Liver (tissue), 3 donors: Measurements from ENCODE around the gene HDAC10.

Experiments
- CTCF ChIP-seq: fragments of 150-350 bp; IDR thresholded peaks from 2 replicates; pipeline ENCODE4 v1.5.1; 2017; ENCODE audit warnings: improper control_type of control experiment, low read depth, low read length; ENCODE audit not compliant: missing input control
- HNF4A ChIP-seq, 2 donors: conservative IDR thresholded peaks; 2 replicates each; pipeline ENCODE4 v1.6.1; 2016; ENCODE audit warnings: antibody characterized with exemption in 2 of 2, mild to moderate bottlenecking in 2 of 2
- HNF4G ChIP-seq: IDR thresholded peaks from 2 replicates; pipeline ENCODE4 v1.6.1; 2016; ENCODE audit warnings: antibody characterized with exemption
- JUND ChIP-seq, 2 donors: IDR thresholded peaks; 2 replicates each; pipeline ENCODE4 v1.6.1; 2016; ENCODE audit warnings: antibody characterized with exemption in 2 of 2
- RAD21 ChIP-seq, 2 donors: IDR thresholded peaks; 2 replicates each; pipeline ENCODE4 v1.6.1; 2016; ENCODE audit warnings: antibody characterized with exemption in 2 of 2, mild to moderate bottlenecking in 2 of 2
- SP1 ChIP-seq: IDR thresholded peaks from 2 replicates; pipeline ENCODE4 v1.6.1; 2018; ENCODE audit warnings: antibody characterized with exemption, mild to moderate bottlenecking
- TAF1 ChIP-seq: conservative IDR thresholded peaks from 2 replicates; pipeline ENCODE4 v1.6.1; 2016; ENCODE audit warnings: antibody characterized with exemption, mild to moderate bottlenecking
- TF ChIP-seq, protein P1 (sequence below): IDR thresholded peaks from 2 replicates; pipeline ENCODE4 v1.6.1; 2016; ENCODE audit warnings: antibody characterized with exemption, mild to moderate bottlenecking
- TF ChIP-seq, protein P2 (sequence below): IDR thresholded peaks from 2 replicates; pipeline ENCODE4 v1.6.1; 2016; ENCODE audit warnings: antibody characterized with exemption
- donor health status: healthy.
- donor health status: healthy.

- no peak for TF ChIP-seq CTCF
- TF ChIP-seq RAD21 (IDR thresholded peaks at IDR 0.05), result no peak
- TF ChIP-seq, protein P1, sequence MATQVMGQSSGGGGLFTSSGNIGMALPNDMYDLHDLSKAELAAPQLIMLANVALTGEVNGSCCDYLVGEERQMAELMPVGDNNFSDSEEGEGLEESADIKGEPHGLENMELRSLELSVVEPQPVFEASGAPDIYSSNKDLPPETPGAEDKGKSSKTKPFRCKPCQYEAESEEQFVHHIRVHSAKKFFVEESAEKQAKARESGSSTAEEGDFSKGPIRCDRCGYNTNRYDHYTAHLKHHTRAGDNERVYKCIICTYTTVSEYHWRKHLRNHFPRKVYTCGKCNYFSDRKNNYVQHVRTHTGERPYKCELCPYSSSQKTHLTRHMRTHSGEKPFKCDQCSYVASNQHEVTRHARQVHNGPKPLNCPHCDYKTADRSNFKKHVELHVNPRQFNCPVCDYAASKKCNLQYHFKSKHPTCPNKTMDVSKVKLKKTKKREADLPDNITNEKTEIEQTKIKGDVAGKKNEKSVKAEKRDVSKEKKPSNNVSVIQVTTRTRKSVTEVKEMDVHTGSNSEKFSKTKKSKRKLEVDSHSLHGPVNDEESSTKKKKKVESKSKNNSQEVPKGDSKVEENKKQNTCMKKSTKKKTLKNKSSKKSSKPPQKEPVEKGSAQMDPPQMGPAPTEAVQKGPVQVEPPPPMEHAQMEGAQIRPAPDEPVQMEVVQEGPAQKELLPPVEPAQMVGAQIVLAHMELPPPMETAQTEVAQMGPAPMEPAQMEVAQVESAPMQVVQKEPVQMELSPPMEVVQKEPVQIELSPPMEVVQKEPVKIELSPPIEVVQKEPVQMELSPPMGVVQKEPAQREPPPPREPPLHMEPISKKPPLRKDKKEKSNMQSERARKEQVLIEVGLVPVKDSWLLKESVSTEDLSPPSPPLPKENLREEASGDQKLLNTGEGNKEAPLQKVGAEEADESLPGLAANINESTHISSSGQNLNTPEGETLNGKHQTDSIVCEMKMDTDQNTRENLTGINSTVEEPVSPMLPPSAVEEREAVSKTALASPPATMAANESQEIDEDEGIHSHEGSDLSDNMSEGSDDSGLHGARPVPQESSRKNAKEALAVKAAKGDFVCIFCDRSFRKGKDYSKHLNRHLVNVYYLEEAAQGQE, result no peak
- TF ChIP-seq SP1, result no peak
- TF ChIP-seq, protein P2, sequence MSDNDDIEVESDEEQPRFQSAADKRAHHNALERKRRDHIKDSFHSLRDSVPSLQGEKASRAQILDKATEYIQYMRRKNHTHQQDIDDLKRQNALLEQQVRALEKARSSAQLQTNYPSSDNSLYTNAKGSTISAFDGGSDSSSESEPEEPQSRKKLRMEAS, result no peak
- TF ChIP-seq TAF1, result no peak
- no peak for TF ChIP-seq HNF4G
- no peak for TF ChIP-seq HNF4A (conservative IDR thresholded peaks at IDR 0.05)
- no peak for TF ChIP-seq JUND (IDR thresholded peaks at IDR 0.05)
These were observed 33.4 kb upstream of the HDAC10 start for GRCh38 chr22:50284479-50284878.
